ENCODE data around the gene MTMR12. TPM values are rescaled to one million over a fixed set of nuclear protein-coding genes. Genes with fewer than 3 reads are reported as not detected.

MTMR12 gene
- total and polyA plus RNA-seq, 2 of the 13 experiments (the other 11 are each of a cell fraction or from before 2014, with no cell fraction given) = 23.4 to 36.6 TPM

- TF ChIP-seq, protein P1, sequence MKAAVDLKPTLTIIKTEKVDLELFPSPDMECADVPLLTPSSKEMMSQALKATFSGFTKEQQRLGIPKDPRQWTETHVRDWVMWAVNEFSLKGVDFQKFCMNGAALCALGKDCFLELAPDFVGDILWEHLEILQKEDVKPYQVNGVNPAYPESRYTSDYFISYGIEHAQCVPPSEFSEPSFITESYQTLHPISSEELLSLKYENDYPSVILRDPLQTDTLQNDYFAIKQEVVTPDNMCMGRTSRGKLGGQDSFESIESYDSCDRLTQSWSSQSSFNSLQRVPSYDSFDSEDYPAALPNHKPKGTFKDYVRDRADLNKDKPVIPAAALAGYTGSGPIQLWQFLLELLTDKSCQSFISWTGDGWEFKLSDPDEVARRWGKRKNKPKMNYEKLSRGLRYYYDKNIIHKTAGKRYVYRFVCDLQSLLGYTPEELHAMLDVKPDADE (CRISPR knock-in tag; IDR thresholded peaks at IDR 0.05) = no peak
- TF ChIP-seq ZNF441 (CRISPR knock-in tag; IDR thresholded peaks at IDR 0.05; ENCODE audit: borderline replicate concordance) (0 out of 2 replicates have a peak, but pooled peaks have one; percentile 31), ZNF776 (CRISPR knock-in tag; IDR thresholded peaks at IDR 0.05) (no peak), CBX1 (IDR thresholded peaks at IDR 0.05; ENCODE audit: low read depth) (peak; percentile 82), ZNF343 (CRISPR knock-in tag; IDR thresholded peaks at IDR 0.05) (0 out of 2 replicates have a peak, but pooled peaks have one; percentile 46), ATF7 (IDR thresholded peaks at IDR 0.05) (no peak), ATF7 (CRISPR knock-in tag; IDR thresholded peaks at IDR 0.05) (peak; percentile 57; the same call in 1 of the 2 replicates), BORCS8-MEF2B (CRISPR knock-in tag; IDR thresholded peaks at IDR 0.05) (peak; percentile 57; the same call in 1 of the 2 replicates), NR2C2 (CRISPR knock-in tag; IDR thresholded peaks at IDR 0.05; ENCODE audit: borderline replicate concordance) (peak; percentile 75), ZNF496 (CRISPR knock-in tag; IDR thresholded peaks at IDR 0.05; ENCODE audit: insufficient replicate concordance) (no peak), PREB (CRISPR knock-in tag; IDR thresholded peaks at IDR 0.05) (no peak), DMAP1 (CRISPR knock-in tag; IDR thresholded peaks at IDR 0.05) (peak; percentile 91), ETV6 (CRISPR knock-in tag; conservative IDR thresholded peaks at IDR 0.05) (peak; percentile 60; the same call in 1 of the 2 replicates), ZSCAN20 (CRISPR knock-in tag; IDR thresholded peaks at IDR 0.05; ENCODE audit: borderline replicate concordance) (no peak), BHLHE40 (IDR thresholded peaks at IDR 0.05; ENCODE audit: low read length) (no peak), ZNF737 (CRISPR knock-in tag; IDR thresholded peaks at IDR 0.05; ENCODE audit: borderline replicate concordance) (no peak), ZNF3 (CRISPR knock-in tag; IDR thresholded peaks at IDR 0.05) (no peak), ZNF550 (CRISPR knock-in tag; IDR thresholded peaks at IDR 0.05; ENCODE audit: borderline replicate concordance) (no peak), FIP1L1 (IDR thresholded peaks at IDR 0.05; ENCODE audit: borderline replicate concordance, insufficient read depth, low read depth, low read length) (0 out of 2 replicates have a peak, but pooled peaks have one; percentile 39)
- TF ChIP-seq, protein P2, sequence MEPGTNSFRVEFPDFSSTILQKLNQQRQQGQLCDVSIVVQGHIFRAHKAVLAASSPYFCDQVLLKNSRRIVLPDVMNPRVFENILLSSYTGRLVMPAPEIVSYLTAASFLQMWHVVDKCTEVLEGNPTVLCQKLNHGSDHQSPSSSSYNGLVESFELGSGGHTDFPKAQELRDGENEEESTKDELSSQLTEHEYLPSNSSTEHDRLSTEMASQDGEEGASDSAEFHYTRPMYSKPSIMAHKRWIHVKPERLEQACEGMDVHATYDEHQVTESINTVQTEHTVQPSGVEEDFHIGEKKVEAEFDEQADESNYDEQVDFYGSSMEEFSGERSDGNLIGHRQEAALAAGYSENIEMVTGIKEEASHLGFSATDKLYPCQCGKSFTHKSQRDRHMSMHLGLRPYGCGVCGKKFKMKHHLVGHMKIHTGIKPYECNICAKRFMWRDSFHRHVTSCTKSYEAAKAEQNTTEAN (CRISPR knock-in tag; conservative IDR thresholded peaks at IDR 0.05) = no peak
- TF ChIP-seq, protein P3, sequence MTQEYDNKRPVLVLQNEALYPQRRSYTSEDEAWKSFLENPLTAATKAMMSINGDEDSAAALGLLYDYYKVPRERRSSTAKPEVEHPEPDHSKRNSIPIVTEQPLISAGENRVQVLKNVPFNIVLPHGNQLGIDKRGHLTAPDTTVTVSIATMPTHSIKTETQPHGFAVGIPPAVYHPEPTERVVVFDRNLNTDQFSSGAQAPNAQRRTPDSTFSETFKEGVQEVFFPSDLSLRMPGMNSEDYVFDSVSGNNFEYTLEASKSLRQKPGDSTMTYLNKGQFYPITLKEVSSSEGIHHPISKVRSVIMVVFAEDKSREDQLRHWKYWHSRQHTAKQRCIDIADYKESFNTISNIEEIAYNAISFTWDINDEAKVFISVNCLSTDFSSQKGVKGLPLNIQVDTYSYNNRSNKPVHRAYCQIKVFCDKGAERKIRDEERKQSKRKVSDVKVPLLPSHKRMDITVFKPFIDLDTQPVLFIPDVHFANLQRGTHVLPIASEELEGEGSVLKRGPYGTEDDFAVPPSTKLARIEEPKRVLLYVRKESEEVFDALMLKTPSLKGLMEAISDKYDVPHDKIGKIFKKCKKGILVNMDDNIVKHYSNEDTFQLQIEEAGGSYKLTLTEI (CRISPR knock-in tag; conservative IDR thresholded peaks at IDR 0.05) = no peak
- TF ChIP-seq, protein P4, sequence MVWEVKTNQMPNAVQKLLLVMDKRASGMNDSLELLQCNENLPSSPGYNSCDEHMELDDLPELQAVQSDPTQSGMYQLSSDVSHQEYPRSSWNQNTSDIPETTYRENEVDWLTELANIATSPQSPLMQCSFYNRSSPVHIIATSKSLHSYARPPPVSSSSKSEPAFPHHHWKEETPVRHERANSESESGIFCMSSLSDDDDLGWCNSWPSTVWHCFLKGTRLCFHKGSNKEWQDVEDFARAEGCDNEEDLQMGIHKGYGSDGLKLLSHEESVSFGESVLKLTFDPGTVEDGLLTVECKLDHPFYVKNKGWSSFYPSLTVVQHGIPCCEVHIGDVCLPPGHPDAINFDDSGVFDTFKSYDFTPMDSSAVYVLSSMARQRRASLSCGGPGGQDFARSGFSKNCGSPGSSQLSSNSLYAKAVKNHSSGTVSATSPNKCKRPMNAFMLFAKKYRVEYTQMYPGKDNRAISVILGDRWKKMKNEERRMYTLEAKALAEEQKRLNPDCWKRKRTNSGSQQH (CRISPR knock-in tag; IDR thresholded peaks at IDR 0.05; ENCODE audit: low read depth) = peak; percentile 74; the same call in 1 of the 2 replicates
These were observed 78.9 kb downstream of the MTMR12 start (continued) for GRCh38 chr5:32233696-32234447.

Measured in HepG2 (cell line).